C4-2B (cell line): ENCODE results near the gene CA4.
"Not testable (repeated sequence)": the region's sequence is repeated elsewhere in the genome, so short reads cannot be mapped to it uniquely, and the experiment has no call there.

Experiments used
- ZFX ChIP-seq: fragments of 450-650 bp; IDR thresholded peaks from 2 replicates; pipeline ENCODE4 v1.6.1; 2017
- TF ChIP-seq, protein P1 (sequence below): fragments of 450-650 bp; conservative IDR thresholded peaks from 2 replicates; pipeline ENCODE4 v1.5.1; 2017; ENCODE audit warnings: mild to moderate bottlenecking

DNA sequence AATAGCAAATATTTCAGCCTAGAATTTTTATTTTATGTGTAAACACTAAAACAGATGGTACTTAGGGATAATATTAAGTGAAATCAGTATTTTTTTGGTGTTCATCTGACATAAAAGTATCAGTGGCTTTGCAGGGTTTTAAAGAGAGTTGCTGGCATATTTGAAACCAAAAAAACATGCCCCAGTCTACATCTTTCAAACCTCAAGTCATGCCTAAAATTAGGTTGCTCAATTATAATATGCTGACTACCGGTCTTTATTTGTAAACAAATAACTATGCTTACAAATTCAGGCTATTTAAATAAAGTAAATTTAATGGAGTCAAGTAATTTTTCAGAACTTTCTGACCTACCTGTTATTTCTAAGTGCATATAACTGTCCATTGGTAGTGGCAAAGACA, 58.5 kb downstream of the CA4 start:
- TF ChIP-seq, protein P1, sequence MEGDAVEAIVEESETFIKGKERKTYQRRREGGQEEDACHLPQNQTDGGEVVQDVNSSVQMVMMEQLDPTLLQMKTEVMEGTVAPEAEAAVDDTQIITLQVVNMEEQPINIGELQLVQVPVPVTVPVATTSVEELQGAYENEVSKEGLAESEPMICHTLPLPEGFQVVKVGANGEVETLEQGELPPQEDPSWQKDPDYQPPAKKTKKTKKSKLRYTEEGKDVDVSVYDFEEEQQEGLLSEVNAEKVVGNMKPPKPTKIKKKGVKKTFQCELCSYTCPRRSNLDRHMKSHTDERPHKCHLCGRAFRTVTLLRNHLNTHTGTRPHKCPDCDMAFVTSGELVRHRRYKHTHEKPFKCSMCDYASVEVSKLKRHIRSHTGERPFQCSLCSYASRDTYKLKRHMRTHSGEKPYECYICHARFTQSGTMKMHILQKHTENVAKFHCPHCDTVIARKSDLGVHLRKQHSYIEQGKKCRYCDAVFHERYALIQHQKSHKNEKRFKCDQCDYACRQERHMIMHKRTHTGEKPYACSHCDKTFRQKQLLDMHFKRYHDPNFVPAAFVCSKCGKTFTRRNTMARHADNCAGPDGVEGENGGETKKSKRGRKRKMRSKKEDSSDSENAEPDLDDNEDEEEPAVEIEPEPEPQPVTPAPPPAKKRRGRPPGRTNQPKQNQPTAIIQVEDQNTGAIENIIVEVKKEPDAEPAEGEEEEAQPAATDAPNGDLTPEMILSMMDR = not testable (repeated sequence)
- not testable (repeated sequence) for TF ChIP-seq ZFX
